Stimulated activated naive CD4-positive, alpha-beta T cell treated with Interleukin-2 at 50 U/mL for 16 hours (primary cell): ENCODE data around the gene DZIP1.

Experiments used
- DNase-seq: peaks from one replicate; lab custom pipeline; 2025; lab: John Stamatoyannopoulos, UW

DZIP1 gene

DNA sequence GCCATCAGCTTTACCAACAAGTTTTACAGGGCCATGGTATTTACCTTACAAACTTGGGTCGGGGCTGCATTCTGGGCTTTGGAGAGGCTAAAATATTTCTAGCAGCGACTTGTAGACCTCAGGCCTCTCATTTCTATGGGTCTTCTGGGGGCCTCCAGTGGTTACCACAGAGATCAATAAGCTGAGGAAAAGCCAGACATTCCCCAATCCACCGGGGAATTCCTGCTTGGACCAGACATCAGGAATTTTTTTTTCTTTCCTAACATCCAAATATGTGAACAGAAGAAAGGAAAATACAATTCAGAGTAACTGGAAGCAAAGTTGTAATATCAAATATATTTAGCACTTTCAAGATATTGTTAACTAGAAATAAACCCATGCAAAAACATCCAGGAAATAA is 1.5 kb downstream of the DZIP1 start:
- no peak for DNase-seq

DNA sequence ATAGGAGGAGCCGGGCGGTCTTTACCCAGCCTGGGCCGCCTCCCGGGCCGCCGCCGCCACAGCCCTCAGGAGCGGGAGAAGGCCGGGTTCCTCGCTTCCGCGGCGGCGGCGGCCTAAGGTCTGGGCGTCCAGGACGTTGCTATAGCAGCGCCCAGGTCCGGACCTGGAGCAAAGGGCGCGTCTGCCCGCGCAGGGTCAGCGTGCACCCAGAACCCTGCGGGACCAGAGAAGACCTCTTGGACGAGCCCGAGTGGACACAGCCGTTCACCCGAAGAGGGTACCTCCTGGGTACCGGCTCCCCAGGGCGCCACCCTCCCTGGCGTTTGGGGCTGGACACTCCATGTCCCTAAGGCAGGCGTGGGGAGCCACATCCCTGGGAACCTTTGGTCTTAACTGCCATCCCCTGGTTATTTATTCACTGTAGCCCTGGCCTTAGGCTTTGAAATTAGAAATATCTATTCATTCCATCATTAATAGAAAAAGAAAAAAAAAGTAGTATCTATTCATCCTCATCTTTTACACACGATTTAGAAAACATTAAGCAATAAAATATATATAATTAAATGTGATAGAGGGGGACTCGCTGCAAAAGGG is 2.4 kb downstream of the DZIP1 start:
- no peak for DNase-seq

DNA sequence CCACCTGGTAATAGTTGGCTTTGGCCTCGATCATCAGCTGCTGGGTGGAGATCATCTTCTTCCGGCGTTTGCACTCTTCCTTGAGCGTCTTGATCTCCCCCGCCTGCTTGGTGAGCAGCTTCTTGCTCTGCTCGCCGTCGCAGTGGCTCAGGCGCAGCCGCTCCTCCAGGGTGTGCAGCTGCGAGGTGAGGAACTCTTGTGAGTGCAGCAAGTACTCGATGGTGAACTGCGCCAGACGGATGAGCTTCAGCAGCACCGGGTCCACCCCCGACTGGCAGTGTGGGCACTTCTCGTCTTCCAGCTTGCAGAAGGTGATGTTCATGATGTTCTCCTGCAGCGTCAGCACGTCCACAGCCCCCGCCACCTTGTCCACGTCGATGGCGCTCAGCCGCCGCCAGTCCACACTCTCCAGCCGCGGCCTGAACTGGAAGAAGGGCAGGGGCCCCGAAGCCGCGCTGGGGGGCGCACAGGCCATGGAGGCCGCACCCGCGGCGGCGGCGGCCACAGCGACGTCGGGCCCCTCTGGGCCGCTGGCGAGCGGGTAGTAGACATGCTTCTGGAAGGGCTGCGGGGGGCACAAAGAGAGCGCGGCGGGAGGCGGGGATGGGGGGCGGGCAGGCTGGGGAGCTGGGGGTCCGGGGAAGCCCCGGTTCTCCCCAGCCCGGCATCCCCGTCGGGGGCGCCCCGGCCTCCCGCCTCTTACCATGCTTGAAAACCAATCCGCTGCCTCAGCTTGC is 3.0 kb downstream of the DZIP1 start:
- no peak for DNase-seq

DNA sequence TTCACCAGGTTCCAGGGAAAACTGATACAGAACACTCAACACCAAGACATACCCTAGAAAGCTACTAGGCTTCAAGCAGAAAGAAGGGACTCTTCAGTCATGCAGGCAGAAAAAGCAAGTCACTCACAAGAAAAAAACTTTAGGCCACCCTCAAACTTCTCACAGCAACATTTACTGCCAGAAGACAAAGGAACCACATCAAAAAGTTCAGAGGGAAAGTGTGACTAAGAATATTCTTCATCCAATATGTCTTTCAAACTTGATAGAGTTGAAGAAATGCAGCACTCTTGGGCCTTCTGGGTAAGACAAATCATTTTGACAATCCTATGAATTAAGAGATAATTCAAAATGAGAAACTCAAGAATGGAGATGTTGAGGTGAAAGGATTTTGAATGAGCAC is 7.7 kb downstream of the DZIP1 start:
- DNase-seq, result no peak

DNA sequence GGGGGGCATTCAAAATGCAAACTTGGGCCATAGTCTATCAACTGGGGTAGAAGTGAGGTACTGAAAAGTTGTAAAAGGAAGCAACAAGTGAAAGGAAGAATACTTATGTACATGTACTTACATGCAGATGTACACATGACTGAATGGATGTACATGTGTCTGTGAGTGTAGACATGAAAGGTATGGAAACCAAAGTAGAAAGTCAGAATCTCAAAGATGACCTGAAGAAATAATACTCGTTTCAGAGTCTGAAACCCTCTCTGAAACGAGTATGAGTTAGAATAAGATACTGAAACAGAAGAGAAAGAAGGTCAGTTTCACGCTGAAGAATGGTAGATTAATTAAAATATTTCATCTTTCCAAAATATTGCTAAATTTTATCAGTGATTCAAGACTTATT is 13.9 kb downstream of the DZIP1 start:
- no peak for DNase-seq

DNA sequence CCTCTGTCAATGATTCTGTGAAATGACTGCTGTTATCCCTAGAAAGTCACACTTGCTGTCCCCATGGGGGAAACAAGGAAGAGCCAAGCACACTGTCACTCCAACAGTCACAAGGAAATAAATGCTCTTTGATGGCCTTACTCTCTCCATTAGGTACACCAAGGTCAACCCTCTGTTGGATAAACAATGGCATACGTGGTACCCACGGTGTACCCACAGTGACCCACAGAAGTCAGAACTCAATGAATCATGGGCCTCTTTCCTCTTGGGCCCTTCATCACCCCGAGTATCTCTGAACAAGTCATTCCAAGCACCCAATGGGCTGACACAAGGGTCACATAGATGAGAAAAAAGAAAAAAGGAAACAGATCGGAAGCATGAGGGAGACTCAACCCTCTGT is 15.4 kb downstream of the DZIP1 start:
- DNase-seq, result no peak

DNA sequence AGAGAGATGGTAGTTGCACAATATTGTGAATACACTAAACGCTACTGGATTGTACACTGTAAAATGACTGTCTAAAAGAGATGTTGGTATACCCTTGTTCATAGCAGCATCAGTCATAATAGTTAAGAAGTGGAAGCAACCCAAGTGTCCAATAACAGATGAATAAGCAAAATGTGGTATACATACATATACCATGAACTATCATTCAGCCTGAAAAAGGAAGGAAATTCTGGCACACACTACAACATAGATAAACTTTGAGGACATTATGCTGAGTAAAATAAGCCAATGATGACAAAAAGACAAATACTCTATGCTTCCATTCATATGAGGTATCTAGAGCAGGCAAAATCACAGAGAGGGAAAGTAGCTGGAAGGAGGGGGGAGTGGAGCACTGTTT is 16.0 kb downstream of the DZIP1 start:
- no peak for DNase-seq

DNA sequence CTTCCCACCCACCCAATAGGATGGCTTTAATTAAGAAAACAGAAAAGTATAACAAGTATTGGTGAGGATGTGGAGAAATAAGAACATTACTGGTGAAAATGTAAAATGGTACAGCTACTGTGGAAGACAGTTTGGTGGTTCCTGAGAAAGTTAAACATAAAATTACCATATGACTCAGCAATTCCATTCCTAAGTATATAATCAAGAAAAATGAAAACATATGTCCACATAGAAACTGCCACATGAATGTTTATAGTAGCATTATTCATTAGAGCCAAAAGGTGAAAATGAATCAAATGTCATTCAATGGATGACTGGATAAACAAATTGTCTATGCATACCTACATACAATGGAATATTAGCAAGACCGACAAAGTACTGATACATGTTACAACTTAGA is 16.9 kb downstream of the DZIP1 start:
- no peak for DNase-seq

DNA sequence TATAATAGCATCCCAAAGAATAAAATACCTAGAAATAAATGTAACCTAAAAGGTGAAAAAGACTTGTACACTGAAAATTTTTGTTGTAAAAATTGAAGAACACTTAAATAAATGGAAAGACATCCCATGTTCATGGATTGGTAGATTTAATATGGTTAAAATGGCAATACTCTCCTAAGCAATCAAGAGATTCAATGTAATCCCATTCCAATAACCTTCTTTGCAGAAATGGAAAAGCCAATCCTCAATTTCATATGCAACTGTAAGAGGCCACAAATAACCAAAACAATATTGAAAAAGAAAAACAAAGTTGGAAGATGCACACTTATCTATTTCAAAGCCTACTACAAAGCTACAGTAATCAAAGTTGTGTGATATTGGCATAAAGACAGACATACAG is 17.7 kb downstream of the DZIP1 start:
- DNase-seq, result no peak

DNA sequence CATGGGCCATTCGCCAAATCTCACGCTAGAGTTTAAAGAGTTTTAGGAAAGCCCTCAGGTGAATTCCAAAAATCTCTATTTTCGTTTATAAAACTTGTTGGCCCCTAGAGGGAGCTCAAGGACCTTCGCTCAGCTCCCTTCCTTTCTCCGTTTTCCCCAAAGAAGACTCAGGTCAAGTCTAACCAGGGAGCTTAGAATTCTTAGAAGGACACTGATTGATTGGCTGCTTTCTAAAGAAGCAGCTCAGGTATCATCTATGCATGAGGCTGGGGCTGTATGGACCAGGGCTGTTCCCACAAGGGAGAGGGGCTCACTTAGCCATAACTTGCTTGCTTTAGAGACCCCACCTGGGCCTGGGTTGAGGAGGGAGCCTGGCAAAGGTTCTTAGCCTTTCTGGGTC is 20.5 kb downstream of the DZIP1 start:
- DNase-seq, result no peak

DNA sequence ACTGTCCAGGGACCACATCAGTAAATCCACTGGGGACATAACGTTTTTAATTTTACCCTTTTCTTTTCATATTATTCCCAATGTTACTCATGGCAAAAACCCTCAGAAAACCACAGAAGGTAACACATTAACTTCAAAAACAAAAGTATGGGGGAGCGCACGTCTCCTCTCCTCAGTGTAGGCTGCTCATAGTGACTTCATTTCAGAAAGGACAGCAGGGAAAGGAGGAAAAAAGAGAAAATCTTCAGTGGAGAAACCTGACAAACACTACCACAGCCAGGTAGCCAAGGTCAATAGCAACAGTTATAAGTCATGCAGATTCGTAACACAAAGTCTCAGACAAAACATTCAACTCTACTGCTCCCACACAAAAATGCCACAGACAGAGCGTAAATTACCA is 21.4 kb downstream of the DZIP1 start:
- DNase-seq, result no peak

DNA sequence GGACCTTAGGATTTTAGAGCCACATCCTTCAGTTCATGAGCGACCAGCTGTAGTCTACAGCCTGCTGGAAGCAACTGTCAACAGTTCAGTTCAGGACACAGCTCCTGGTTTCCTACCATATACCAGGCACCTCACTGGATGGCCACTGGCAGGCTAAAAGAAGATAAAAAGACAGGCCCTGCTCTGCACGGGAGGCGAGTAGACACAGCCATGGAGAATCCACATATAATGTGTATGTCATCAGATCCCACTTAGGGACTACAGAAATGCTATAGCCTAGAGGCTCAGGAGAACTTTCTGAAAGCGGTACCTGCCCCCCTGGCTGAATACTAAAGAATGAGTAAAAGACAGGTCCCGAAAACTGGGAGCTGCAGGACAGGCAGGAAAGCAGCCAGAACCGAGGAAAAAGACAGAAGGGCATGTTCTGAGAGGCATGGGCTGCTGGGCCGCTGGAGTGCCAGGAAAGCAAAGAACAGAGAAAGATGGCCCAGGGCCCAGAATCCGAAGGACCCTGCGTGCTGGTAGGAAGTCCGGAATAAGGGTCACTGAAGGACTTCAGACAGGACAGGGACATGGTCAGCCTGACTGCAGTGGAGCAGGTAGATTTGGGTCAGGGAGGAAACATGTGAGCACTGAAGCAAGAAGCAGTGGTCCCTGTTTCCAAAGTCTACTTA is 23.5 kb downstream of the DZIP1 start:
- DNase-seq, result no peak

DNA sequence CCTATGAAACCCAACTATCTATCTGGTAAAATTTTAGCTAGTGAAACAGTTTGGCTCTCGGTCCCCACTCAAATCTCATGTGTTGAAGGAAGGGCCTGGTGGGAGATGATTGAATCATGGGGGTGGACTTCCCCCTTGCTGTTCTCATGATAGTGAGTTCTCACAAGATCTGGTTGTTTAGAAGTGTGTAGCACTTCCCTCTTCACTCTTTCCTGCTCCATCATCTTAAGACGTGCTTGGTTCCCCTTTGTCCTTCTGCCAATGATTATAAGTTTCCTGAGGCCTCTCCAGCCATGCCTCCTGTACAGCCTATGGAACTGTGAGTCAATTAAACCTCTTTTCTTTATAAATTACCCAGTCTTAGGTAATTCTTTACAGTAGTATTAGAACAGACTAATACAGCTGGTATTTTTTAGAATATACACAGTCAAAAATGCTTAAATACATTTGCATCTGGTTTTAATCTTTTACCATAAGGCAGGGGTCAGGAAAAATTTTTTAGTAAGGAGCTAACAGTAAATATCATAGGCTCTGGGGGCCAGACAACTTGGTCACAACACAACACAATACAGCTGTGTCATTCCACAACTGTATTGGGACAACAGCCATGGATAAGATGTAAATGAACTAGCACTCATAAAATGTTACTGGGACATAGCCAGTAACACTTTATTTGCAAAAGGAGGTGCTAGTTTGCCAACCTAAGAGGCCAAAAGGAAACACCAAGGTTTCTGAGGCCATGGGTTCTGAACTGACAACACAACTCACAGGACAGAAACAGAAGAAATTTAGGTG is 24.3 kb downstream of the DZIP1 start:
- DNase-seq, result no peak

DNA sequence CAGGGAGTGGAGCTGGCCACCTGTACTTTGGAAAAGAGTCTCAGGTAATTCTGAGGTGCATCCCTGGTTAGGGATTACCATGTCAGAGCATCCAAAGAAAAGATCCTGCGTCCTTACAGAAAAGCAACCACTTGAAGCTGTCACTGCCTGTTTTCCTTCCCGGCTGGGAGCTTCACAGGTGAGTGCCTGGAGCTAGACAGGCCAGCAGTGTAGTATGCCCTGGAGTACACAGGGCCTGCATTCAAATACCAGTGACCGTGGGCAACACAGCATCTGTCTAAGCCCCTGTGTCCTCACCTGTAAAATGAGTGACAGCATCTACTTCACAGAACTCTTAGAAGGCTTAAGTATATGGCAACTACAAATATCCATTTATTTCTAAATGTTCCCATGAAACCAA is 29.0 kb downstream of the DZIP1 start:
- no peak for DNase-seq

DNA sequence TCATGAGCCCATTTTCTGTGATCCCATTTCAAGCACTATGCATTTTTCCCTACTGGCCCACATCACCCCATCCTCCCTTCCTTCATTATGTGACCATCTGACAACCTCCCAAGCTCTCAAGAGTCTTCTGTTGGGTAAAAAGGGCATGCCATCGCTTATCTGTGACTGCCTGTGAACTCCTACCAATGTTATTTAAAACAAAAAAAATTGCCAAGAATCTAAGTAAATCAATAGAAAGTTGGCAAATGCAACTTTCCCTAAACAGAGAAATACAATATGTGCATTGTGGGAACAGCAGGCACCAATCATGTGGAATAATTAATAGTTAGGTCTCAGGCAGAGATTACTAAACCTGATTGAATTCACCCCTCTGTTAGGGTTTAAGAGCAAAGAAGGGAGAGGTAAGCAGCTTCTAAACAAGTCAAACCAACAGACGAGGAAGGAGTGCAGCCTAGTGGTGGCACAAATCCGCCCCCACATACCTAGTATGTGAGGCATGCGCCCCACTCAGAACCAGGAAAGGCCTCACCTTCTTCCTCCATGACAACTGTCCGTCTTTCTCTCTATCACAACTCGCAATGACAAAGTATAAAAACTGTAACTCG is 29.8 kb downstream of the DZIP1 start:
- DNase-seq, result no peak

DNA sequence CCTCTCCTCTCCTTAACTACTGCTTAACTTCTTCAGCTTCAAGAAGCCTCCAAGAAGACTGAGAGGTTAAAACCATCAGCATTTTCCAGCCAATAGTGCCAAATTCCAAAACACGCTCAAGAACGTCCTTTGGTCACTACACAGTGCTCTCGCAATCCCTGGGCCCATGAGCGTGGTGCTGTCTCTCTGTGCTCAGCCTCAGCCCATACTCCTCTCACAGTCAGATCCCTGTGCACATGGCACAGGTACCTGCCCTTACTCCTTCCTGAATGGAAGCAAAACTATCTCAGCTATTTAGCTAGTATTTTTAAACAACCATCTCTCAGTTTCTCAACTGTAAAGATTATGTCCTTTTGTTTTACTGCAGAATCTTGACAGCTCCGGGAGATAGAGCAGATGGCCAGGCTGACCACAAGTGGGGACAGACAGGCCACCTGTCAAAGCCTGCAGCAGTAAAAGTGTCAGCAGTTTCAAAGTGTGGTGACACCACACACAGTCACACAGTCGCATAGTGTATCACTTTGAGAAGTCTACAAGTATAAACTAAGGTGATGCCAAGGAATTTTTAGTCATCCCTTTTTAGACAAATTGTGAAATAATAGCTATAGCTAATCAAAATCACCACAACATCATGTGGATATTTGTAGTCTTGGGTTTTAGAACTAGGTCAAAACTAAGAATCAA is 35.7 kb downstream of the DZIP1 start:
- DNase-seq, result no peak

DNA sequence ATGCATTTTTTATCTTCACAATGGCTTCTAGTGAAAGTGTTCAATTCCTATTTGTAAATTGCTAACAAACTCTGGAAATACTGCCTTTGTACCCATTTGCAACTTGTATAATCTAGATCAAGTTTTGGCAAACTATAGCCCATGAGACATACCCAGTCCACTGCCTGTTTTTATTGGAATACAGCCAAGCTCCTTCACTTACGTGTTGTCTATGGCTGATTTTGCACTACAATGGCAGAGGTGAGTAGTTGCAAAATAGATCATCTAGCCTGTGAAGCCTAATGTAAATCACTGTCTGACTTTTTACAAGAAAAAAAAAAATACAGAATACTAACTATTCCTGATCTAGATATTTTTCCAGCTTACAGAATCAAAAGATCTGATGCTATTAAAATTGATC is 37.1 kb downstream of the DZIP1 start:
- DNase-seq, result no peak

DNA sequence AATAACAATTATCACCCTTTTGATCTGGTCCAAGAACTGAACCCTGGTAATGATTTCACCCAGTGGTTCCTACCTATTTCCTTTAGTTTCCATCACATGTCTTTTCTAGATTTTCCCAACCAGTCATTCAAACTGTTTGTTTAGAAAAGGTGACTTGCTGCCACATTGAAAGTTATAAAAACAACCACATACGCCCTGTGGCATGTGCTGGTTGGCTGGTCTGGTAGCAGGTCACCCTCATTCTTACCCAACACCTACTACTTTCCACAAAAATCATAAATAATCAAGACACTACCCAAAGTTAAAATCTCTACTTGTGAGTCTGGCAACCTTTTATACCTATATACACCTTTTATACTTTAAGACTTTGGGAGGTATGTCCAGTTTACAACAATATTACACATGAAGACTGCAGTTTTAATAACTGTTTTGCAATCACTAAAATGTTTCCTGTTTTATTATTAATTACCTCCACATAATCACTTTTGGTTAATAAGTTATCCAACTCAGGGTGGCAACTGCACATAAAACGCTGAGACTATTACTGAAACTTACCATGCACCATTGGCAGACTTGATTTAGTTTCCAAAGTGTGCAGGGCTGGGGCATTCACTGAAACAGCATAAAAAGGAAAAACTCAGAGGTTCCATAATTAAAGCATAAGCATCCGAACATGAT is 38.9 kb downstream of the DZIP1 start:
- no peak for DNase-seq

DNA sequence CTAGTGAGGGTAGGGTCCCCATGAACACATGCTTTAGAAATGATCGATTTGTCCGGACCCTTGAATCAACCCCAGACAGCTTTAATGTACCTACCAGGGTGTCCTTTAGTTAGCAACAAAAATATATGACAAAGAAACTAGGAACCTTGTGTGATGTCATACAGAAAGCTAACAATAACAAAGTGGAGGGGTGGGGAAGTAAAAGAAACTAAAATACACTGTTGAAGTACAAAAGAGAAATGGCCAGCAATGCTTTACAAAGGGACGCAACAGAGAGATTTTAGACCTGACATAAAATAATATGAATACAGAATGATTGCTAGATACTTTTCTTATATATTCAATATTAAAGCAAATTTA is 40.0 kb downstream of the DZIP1 start:
- DNase-seq, result no peak

DNA sequence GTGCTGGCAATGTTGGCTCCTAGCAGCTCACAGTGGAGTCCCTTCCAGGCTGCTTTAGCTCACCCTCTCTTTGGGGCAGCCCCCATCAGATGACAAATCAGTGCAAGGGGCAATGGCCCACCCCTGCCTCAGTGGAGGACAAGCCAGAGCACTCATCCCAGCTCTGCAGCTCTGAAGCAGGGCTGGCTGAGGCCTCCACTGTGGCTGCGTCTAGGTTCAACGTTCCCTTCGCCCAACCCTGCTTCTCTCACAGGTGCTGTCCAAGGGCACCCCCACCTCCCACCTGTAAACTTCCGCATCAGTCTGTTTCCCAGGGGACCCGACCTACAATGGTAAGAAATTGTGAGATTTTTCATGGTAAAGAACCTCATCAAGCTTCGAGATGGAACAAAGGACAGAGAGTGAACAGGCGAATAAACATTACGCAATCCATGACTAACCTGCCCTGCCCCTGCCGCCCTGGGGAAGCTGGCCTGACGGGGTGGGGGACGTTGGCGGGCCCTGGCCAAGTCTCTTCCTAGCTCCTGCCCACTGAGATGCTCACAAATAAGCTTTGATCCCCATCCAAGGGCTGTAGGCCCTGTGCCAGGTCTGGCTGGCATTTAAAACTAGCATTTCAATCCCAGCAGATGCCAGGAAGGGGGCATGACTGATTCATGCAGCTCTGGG is 40.5 kb downstream of the DZIP1 start:
- no peak for DNase-seq

DNA sequence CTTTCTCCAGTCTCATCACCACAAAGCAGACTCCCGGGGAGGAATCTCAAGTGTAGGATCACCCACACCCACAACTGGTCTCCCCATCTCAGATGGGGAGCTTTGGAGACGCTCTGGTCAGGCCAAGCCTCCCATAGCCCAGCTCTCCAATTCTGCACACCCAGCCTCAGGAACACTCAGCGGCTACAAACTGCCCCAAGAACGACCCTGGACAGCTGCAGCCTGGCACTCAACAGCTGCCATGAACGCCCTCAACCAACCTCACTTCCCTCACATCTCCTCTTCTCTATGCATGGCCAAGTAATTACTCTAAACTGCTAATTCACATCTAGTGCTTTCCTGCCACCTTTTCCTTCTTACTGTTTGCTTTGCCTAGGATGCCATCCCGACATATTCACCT is 42.6 kb downstream of the DZIP1 start:
- DNase-seq, result no peak
